Loucy (cell line): ENCODE data around the gene TPSD1.

Experiments used
- H2AFZ ChIP-seq: fragments of 200-600 bp; sonication (generic); 2 replicates; pipeline ENCODE4 v1.6.0; 2016; ENCODE audit warnings: antibody characterized with exemption, mild to moderate bottlenecking, low read length, moderate library complexity
- H3F3A ChIP-seq: fragments of 200-600 bp; 2 replicates; pipeline ENCODE4 v1.6.0; 2016; ENCODE audit warnings: antibody characterized with exemption, low read depth, mild to moderate bottlenecking
- H3K27me3 ChIP-seq: fragments of 200-600 bp; sonication (generic); 2 replicates; pipeline ENCODE4 v1.6.1; 2014; ENCODE audit warnings: low read length, mild to moderate bottlenecking; ENCODE audit not compliant: insufficient read depth, poor library complexity, severe bottlenecking
- H3K36me3 ChIP-seq: fragments of 200-600 bp; sonication (generic); 2 replicates; pipeline ENCODE4 v1.6.1; 2016; ENCODE audit warnings: low read length; ENCODE audit not compliant: insufficient read depth
- H3K4me1 ChIP-seq: fragments of 200-600 bp; sonication (generic); 2 replicates; pipeline ENCODE4 v1.5.1; 2014; ENCODE audit warnings: low read length, mild to moderate bottlenecking; ENCODE audit not compliant: insufficient read depth, poor library complexity, severe bottlenecking
- H3K4me2 ChIP-seq: fragments of 200-600 bp; sonication (generic); 2 replicates; pipeline ENCODE4 v1.6.0; 2014; ENCODE audit warnings: antibody characterized with exemption, low read length, low read depth, mild to moderate bottlenecking; ENCODE audit not compliant: poor library complexity, severe bottlenecking
- H3K4me3 ChIP-seq: fragments of 200-600 bp; sonication (generic); 2 replicates; pipeline ENCODE4 v1.5.1; 2014; ENCODE audit warnings: low read length, mild to moderate bottlenecking, mixed read lengths; ENCODE audit not compliant: poor library complexity, severe bottlenecking
- H3K79me2 ChIP-seq: fragments of 200-600 bp; sonication (generic); 2 replicates; pipeline ENCODE4 v1.6.1; 2014; ENCODE audit warnings: low read length; ENCODE audit not compliant: insufficient read depth
- H3K9ac ChIP-seq: fragments of 200-600 bp; sonication (generic); 2 replicates; pipeline ENCODE4 v1.6.0; 2014; ENCODE audit warnings: mild to moderate bottlenecking, low read depth, low read length, moderate library complexity; ENCODE audit not compliant: poor library complexity, severe bottlenecking
- H3K9me2 ChIP-seq: fragments of 200-600 bp; sonication (generic); replicated peaks from 2 replicates; pipeline ENCODE4 v1.6.1; 2016; ENCODE audit warnings: low read depth, low read length, mixed read lengths
- H3K9me3 ChIP-seq: fragments of 200-600 bp; sonication (generic); 2 replicates; pipeline ENCODE4 v1.6.1; 2014; ENCODE audit warnings: mild to moderate bottlenecking, antibody characterized with exemption, low read length, low read depth; ENCODE audit not compliant: insufficient read depth
- H4K20me1 ChIP-seq: fragments of 200-600 bp; sonication (generic); 2 replicates; pipeline ENCODE4 v1.6.0; 2014; ENCODE audit warnings: antibody characterized with exemption, low read length, mild to moderate bottlenecking; ENCODE audit not compliant: insufficient read depth, poor library complexity, severe bottlenecking
- CTCF ChIP-seq: fragments of 200-600 bp; sonication (generic); conservative IDR thresholded peaks from 2 replicates; pipeline ENCODE4 v1.5.1; 2014; ENCODE audit warnings: mild to moderate bottlenecking, antibody characterized with exemption, low read length
- EZH2phosphoT487 ChIP-seq: fragments of 200-600 bp; IDR thresholded peaks from 2 replicates; pipeline ENCODE4 v1.6.1; 2018; ENCODE audit warnings: antibody characterized with exemption, mild to moderate bottlenecking, moderate library complexity, borderline replicate concordance

Gene TPSD1

GRCh38 chr16:1298406-1298805 is 42.5 kb downstream of the TPSD1 start:
- Histone ChIP-seq H3K27me3 (no peaks in the 10 kb centered on the region), H3K9me2 (no peaks in the 10 kb centered on the region), H3K36me3 (no peaks in the 10 kb centered on the region), H3K4me1 (peaks cover 7% of the 10 kb centered on the region), H3F3A (no peaks in the 10 kb centered on the region), H3K9me3 (no peaks in the 10 kb centered on the region), H3K9ac (no peak overlapping the region), H2AFZ (no peak overlapping the region), H3K79me2 (no peaks in the 10 kb centered on the region), H3K4me2 (no peak overlapping the region), H3K4me3 (no peak overlapping the region), H4K20me1 (no peaks in the 10 kb centered on the region)
- no peak for TF ChIP-seq EZH2phosphoT487
- no peak for TF ChIP-seq CTCF

- Histone ChIP-seq H3K4me3 (no peak overlapping the region), H3F3A (no peaks in the 10 kb centered on the region), H3K9me2 (no peaks in the 10 kb centered on the region), H3K9me3 (no peaks in the 10 kb centered on the region), H3K27me3 (no peaks in the 10 kb centered on the region), H3K79me2 (no peaks in the 10 kb centered on the region), H3K4me2 (no peak overlapping the region), H3K9ac (no peak overlapping the region), H3K36me3 (no peaks in the 10 kb centered on the region), H2AFZ (no peak overlapping the region), H4K20me1 (no peaks in the 10 kb centered on the region), H3K4me1 (peaks cover 7% of the 10 kb centered on the region)
- TF ChIP-seq CTCF (no peak), EZH2phosphoT487 (no peak)
Measured at GRCh38 chr16:1299012-1299867, 43.4 kb downstream of the TPSD1 start.

- no peak overlapping the region for H2AFZ ChIP-seq
- no peaks in the 10 kb centered on the region for H3F3A ChIP-seq
- peaks cover 7% of the 10 kb centered on the region for H3K4me1 ChIP-seq
- no peak overlapping the region for H3K4me3 ChIP-seq
- no peaks in the 10 kb centered on the region for H3K9me2 ChIP-seq
- H3K36me3 ChIP-seq: no peaks in the 10 kb centered on the region
- no peaks in the 10 kb centered on the region for H3K9me3 ChIP-seq
- H3K79me2 ChIP-seq: no peaks in the 10 kb centered on the region
- TF ChIP-seq CTCF: no peak
- TF ChIP-seq EZH2phosphoT487: no peak
- H3K27me3 ChIP-seq: no peaks in the 10 kb centered on the region
- no peak overlapping the region for H3K9ac ChIP-seq
- no peak overlapping the region for H3K4me2 ChIP-seq
- H4K20me1 ChIP-seq: no peaks in the 10 kb centered on the region
Measured at GRCh38 chr16:1299868-1300203, 44.0 kb downstream of the TPSD1 start.
